HepG2 (cell line): ENCODE data around the gene SALL4. TPM values are rescaled to one million over a fixed set of nuclear protein-coding genes. Genes with fewer than 3 reads are reported as not detected.

ENCODE experiments used
- BORCS8-MEF2B ChIP-seq: sonication (generic); formaldehyde crosslinking; IDR thresholded peaks from 2 replicates; pipeline ENCODE4 v1.8.0; 2022; ENCODE audit warnings: mild to moderate bottlenecking, missing genetic modification reagents
- HNF4G ChIP-seq, 2 experiments: sonication (generic) in 1 of 2; formaldehyde crosslinking in 1 of 2; IDR thresholded peaks; 2 replicates each; pipeline versions ENCODE4 v1.4.0 to v1.6.1; 2011 to 2020; ENCODE audit warnings: borderline replicate concordance in 2 of 2, low read depth in 2 of 2, mild to moderate bottlenecking in 2 of 2, low read length in 1 of 2, missing genetic modification reagents in 1 of 2, moderate library complexity in 1 of 2
- IKZF1 ChIP-seq: fragments of 450-650 bp; IDR thresholded peaks from 2 replicates; pipeline ENCODE4 v1.7.1; 2016
- LRRFIP1 ChIP-seq: sonication (generic); formaldehyde crosslinking; conservative IDR thresholded peaks from 2 replicates; pipeline ENCODE4 v1.4.0; 2020; ENCODE audit warnings: missing genetic modification reagents
- MED1 ChIP-seq: sonication (generic); formaldehyde crosslinking; IDR thresholded peaks from 2 replicates; pipeline ENCODE4 v1.4.0; 2020; ENCODE audit warnings: missing genetic modification reagents
- PBX3 ChIP-seq: sonication (generic); formaldehyde crosslinking; IDR thresholded peaks from 2 replicates; pipeline ENCODE4 v1.8.1; 2023; ENCODE audit warnings: missing genetic modification reagents, inconsistent platforms, borderline replicate concordance
- POLR2AphosphoS5 ChIP-seq: IDR thresholded peaks from 2 replicates; pipeline ENCODE4 v1.6.1; 2012; ENCODE audit warnings: low read depth, low read length
- PREB ChIP-seq: sonication (generic); formaldehyde crosslinking; IDR thresholded peaks from 2 replicates; pipeline ENCODE4 v1.4.0; 2020; ENCODE audit warnings: missing genetic modification reagents
- RFXANK ChIP-seq: IDR thresholded peaks from 2 replicates; pipeline ENCODE4 v1.6.1; 2016
- SOX6 ChIP-seq, 2 experiments: fragments of 450-650 bp in 1 of 2; sonication (generic) in 1 of 2; formaldehyde crosslinking in 1 of 2; IDR thresholded peaks; 2 replicates each; pipeline versions ENCODE4 v1.4.0 to v1.6.1; 2017 to 2020; ENCODE audit warnings: antibody characterized with exemption in 1 of 2, mild to moderate bottlenecking in 1 of 2, missing genetic modification reagents in 1 of 2
- TFAP4 ChIP-seq: sonication (generic); IDR thresholded peaks from 2 replicates; pipeline ENCODE4 v1.6.1; 2016; ENCODE audit warnings: low read depth, borderline replicate concordance
- UBTF ChIP-seq: sonication (generic); formaldehyde crosslinking; IDR thresholded peaks from 2 replicates; pipeline ENCODE4 v1.4.0; 2020; ENCODE audit warnings: mild to moderate bottlenecking, missing genetic modification reagents
- ZBTB37 ChIP-seq: sonication (generic); formaldehyde crosslinking; IDR thresholded peaks from 2 replicates; pipeline ENCODE4 v1.4.0; 2020; ENCODE audit warnings: mild to moderate bottlenecking, missing genetic modification reagents
- ZFY ChIP-seq: sonication (generic); formaldehyde crosslinking; IDR thresholded peaks from 2 replicates; pipeline ENCODE4 v1.4.0; 2020; ENCODE audit warnings: missing genetic modification reagents
- ZMYM4 ChIP-seq: sonication (generic); formaldehyde crosslinking; IDR thresholded peaks from 2 replicates; pipeline ENCODE4 v1.8.1; 2023; ENCODE audit warnings: mild to moderate bottlenecking, missing genetic modification reagents
- ZNF432 ChIP-seq: sonication (generic); formaldehyde crosslinking; IDR thresholded peaks from 2 replicates; pipeline ENCODE4 v1.5.0; 2020; ENCODE audit warnings: missing genetic modification reagents, mild to moderate bottlenecking, borderline replicate concordance
- ZNF740 ChIP-seq: sonication (generic); formaldehyde crosslinking; IDR thresholded peaks from 2 replicates; pipeline ENCODE4 v1.4.0; 2020; ENCODE audit warnings: missing genetic modification reagents
- polyA plus RNA-seq, 8 experiments: library from polyadenylated mRNA; depleted of rRNA in 3 of 8; stranded (reverse) in 7 of 8; unstranded in 1 of 8; fragments of >200 nt; fragmentation: Illumina TruSeq in 4 of 8; extraction: Trizol in 4 of 8; gene quantifications; 2 replicates each; pipeline versions ENCODE4 v1.2.1 to v1.2.3, GENCODE V29; 2011 to 2016; ENCODE audit warnings: low read depth in 4 of 8, missing spikeins in 1 of 8, mixed read lengths in 1 of 8; ENCODE audit not compliant: insufficient read depth in 1 of 8
- total RNA-seq, 5 experiments: library from RNA; depleted of rRNA; stranded (reverse); fragments of >200 nt; fragmentation: Illumina TruSeq; extraction: Trizol; gene quantifications; 2 replicates each; pipeline ENCODE4 v1.2.3, GENCODE V29; 2016; ENCODE audit warnings: low read depth in 1 of 5

The SALL4 gene
- total and polyA plus RNA-seq, 2 of the 13 experiments (the other 11 are each of a cell fraction or from before 2014, with no cell fraction given) = 0.33 to 1.8 TPM

GRCh38 chr20:51766994-51767866, 35.1 kb downstream of the SALL4 start (continued):
- TF ChIP-seq UBTF (CRISPR knock-in tag) (peak; percentile 51), TFAP4 (0 out of 2 replicates have a peak, but pooled peaks have one; percentile 6), BORCS8-MEF2B (peak; percentile 5; the same call in 1 of the 2 replicates), SOX6 (IDR thresholded peaks at IDR 0.05) (no peak), SOX6 (CRISPR knock-in tag; IDR thresholded peaks at IDR 0.05) (0 out of 2 replicates have a peak, but pooled peaks have one; percentile 40), ZNF432 (no peak), ZBTB37 (no peak; the same call in 1 of the 2 replicates), HNF4G (IDR thresholded peaks at IDR 0.05; ENCODE audit: borderline replicate concordance, low read depth, low read length) (no peak), HNF4G (CRISPR knock-in tag; IDR thresholded peaks at IDR 0.05; ENCODE audit: borderline replicate concordance, low read depth) (peak; percentile 34; the same call in 1 of the 2 replicates), PBX3 (CRISPR knock-in tag) (no peak), MED1 (CRISPR knock-in tag) (peak; percentile 56), ZNF740 (CRISPR knock-in tag) (peak; percentile 60; the same call in 1 of the 2 replicates), POLR2AphosphoS5 (peak; percentile 85), RFXANK (CRISPR knock-in tag) (no peak), LRRFIP1 (CRISPR knock-in tag) (0 out of 2 replicates have a peak, but pooled peaks have one; percentile 87), IKZF1 (no peak), ZMYM4 (CRISPR knock-in tag) (no peak; the same call in 1 of the 2 replicates), PREB (CRISPR knock-in tag) (no peak), ZFY (CRISPR knock-in tag) (peak; percentile 51; the same call in 1 of the 2 replicates)
